NCI-H2227 treated with DMSO at 0.1 percent for 48 hours (cell line): ENCODE data around the gene MAG.
A peak's percentile ranks its signal among the peaks of the same experiment; 100 is the strongest.
"Not testable (repeated sequence)": the region's sequence is repeated elsewhere in the genome, so short reads cannot be mapped to it uniquely, and the experiment has no call there.

Source experiments
- DNase-seq: peaks from one replicate; lab custom pipeline; 2025; lab: John Stamatoyannopoulos, UW

The MAG gene

GRCh38 chr19:35281303-35281702 lies 10.7 kb upstream of the MAG start:
- no peak for DNase-seq

DNA sequence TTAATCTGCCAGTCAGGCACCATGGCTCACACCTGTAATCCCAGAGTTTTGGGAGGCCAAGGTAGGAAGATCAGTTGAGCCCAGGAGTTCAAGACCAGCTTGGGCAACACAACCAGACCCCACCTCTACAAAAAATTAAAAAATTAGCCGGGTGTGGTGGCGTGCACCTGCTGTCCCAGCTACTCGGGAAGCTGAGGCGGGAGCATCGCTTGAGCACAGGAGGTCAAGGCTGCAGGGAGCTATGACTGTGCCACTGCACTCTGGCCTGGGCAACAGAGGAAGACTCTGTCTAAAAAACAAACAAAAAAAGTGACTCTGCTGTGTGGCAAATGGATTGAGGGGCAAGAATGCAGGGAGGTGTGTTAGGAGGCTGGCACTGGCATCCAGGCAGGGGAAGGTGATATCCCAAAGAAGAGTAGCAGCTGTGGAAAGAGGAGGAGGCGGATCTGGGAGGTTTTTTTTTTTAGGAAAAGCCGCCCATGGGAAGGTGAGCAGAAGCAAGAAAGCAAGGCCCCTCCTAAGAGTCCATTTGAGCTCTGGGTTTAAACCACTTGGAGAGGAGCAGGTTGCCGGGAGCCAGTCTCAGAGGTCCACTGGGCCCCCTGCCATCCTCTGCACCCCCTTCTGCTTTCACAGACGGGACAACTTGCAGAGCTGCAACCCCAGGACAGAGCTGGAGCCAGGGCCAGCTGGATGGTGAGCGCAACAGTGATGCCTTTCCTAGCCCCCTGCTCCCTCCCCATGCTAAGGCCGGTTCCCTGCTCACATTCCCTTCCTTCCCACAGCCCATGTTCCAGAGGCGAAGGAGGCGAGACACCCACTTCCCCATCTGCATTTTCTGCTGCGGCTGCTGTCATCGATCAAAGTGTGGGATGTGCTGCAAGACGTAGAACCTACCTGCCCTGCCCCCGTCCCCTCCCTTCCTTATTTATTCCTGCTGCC lies 7.5 kb upstream of the MAG start:
- peak; percentile 66 for DNase-seq

DNA sequence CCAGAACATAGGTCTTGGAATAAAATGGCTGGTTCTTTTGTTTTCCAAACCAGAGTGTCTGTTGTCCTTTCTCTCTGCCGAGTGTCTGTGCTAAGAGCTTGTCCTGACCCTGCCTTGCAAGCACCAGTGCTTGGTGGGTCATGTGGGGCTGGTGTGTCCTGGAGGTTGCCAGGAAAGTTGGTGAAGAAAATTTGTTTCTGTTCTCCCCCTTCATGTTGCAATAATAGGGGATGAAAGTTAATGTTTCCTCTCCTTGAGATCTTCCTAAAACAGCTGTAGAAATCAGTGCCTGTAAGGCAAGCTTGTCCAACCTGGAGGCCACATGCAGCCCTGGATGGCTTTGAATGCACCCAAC lies 6.9 kb upstream of the MAG start:
- no peak for DNase-seq

DNA sequence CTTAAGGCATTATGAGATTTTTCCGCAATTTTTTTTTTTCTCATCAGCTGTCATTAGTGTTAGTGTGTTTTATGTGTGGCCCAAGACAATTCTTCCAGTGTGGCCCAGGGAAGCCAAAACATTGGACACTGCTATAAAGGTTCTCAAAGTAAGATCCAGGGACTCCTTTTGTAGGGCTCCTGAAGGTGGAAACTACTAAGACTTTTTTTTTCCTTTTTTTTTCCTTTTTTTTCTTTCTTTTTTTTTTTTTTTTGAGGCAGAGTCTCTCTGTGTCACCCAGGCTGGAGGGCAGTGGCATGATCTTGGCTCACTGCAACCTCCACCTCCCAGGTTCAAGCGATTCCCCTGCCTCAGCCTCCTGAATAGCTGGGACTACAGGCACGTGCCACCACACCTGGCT lies 6.5 kb upstream of the MAG start:
- DNase-seq = not testable (repeated sequence)

GRCh38 chr19:35286101-35286500 lies 5.9 kb upstream of the MAG start:
- DNase-seq = not testable (repeated sequence)

DNA sequence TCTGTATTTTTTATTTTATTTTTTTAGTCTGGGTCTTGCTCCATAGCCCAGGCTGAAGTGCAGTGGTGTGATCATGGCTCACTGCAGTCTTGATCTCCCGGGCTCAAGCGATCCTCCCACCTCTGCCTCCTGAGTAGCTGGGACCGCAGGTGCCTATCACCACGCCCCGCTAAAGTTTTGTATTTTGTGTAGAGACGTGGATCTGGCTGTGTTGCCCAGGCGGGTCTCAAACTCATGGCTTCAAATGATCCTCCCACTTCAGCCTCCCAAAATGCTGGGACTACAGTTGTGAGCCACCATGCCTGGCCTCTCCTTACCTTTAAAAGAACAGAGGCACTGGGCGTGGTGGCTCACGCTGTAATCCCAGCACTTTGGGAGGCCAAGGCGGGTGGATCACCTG lies 4.2 kb upstream of the MAG start:
- no peak for DNase-seq

GRCh38 chr19:35288331-35288730 lies 3.6 kb upstream of the MAG start:
- DNase-seq = no peak

DNA sequence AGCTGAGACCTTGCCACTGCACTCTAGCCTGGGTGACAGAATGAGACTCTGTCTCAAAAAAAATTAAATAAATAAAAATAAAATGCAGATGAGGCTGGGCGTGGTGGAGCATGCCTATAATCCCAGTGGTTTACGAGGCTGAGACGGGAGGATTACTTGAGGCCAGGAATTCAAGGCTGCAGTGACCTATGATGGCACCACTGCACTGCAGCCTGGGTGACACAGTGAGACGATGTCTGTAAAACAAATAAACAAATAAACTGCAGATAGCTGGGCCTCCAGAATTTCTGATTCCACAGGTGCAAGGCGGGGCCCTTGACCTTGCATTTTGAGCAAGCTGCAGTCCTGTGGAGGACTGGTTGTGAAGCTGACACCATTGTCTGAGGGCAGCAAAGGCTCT lies 3.1 kb upstream of the MAG start:
- DNase-seq = no peak

DNA sequence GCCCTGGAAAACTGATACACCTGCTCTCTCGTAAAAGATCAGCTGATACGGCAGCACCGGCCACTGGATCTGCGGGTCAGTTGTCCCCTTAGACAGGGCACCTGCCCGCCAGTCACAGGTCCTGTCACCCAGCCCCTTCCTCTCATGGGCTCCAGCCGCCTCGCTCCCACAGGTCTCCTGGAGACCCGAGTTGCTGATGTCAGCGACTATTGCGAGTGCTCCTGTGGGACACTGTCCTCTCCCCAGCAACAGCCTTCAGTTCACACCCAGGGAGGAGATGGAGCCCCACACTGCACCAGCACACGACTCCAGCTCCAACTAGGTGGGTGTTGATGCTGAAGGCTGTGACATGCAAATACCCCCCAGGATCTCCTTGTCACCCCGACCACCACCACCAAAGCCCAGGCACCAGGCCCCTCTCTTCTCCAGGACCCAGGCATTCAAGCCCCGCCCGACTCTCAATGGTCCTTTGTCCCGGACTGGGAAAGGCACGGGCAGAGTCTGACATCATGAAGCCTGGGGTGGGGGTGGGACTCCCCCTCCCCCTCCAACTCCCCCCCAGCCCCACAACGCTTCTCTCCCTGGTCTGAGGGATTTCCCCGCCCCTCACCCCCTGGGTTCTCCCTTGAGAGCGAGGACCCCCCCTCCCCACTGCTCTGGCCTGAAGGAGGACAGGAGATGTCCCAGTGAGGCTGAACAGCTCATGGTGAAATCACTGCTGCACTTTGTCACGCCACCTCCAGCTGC lies 1.4 kb upstream of the MAG start:
- DNase-seq = no peak

GRCh38 chr19:35291259-35291658 lies 702 bp upstream of the MAG start:
- no peak for DNase-seq

- DNase-seq = peak; percentile 67
Observed at GRCh38 chr19:35292421-35293362, 731 bp downstream of the MAG start.

- peak; percentile 67 for DNase-seq
Observed at GRCh38 chr19:35293363-35293739, 1.4 kb downstream of the MAG start.

DNA sequence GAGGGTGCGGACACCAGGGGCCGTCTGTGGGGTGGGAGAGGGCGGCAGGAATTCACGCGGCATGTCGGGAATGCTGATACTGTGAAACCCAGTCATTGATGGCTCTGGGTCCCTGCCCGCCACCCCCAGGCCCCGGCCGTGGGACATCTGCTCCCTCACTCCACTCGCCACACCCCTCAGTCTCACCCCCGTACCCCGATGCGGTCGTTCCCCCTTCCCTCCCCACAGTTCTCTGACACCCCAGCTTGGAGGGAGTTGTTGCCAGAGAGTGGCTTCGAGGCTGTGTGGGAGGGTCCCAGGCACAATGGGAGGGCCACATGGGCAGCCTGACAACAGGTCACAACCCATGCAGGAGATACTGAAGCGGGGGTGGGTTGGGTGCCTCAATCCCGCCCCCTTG lies 1.8 kb downstream of the MAG start:
- DNase-seq = no peak

- DNase-seq = peak; percentile 38
Observed at GRCh38 chr19:35294328-35294727, 2.4 kb downstream of the MAG start.

- no peak for DNase-seq
Observed at GRCh38 chr19:35294859-35295791, 3.2 kb downstream of the MAG start.

- no peak for DNase-seq
Observed at GRCh38 chr19:35295792-35296462, 4.0 kb downstream of the MAG start.

DNA sequence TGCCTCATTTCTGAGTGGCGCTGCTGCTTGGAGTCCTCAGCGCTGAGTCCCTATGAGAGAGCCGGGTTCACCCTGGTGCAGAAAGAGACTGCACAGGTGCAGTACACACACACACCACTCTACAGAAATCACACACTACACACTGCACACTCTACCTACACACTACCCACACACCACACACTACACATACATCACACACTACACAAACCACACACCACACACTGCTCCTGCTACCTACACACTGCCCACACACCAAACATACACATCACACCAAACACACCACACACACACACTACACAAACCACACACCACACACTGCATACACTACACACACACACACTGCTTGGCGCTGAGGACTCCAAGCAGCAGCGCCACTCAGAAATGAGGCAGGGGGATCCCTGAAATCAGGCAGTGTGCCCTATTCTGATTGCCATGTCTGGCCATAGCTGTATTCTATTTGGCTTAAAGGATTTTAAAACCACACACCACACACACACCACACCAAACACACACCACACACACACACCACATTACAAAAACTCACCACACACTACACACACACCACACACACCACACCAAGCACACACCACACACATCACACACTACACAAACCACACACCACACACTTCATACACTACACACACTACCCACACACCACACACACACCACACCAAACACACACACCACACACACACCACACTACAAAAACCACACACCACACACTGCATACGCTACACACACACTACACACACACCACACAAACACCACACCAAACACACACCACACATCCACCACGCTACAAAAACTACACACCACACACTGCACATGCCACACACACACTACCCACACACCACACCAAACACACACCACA lies 4.9 kb downstream of the MAG start:
- no peak for DNase-seq

DNA sequence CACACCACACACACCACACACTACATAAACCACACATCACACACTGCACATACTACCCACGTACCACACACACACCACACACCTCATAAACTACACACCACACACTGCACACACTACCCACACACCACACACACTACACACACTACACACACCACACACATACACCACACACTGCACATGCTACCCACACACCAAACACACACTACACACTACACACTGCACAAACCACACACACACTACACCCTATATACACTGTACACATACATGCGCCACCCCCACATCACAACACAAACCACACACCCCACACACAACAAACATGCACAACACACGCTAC lies 5.5 kb downstream of the MAG start:
- DNase-seq = no peak

GRCh38 chr19:35297922-35298321 lies 6.0 kb downstream of the MAG start:
- DNase-seq = no peak

DNA sequence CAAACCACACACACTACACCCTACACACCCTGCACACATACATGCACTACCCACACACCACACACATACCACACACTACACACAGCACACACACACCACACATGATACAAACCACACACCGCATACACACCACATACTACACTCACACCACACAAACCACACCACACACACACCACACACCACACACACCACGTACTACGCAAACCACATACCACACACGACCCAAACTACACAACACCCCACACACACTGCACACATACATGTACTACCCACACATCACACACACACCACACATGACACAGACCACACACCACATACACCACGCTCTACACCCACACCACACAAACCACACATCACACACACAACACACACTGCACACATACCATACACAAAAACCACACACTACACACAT lies 6.6 kb downstream of the MAG start:
- DNase-seq = no peak
